Peyer's patch (tissue), 4 donors: ENCODE measurements around the gene JAM2.

ENCODE experiments used
- POLR2A ChIP-seq, 2 donors: fragments of 450-650 bp; IDR thresholded peaks; one replicate each; pipeline ENCODE4 v1.5.1; 2017; ENCODE audit warnings: antibody characterized with exemption in 2 of 2, mild to moderate bottlenecking in 2 of 2, moderate library complexity in 2 of 2
- TF ChIP-seq, protein P1 (sequence below), 6 experiments: fragments of 450-650 bp in 4 of 6; fragments of 200-600 bp in 2 of 6; sonication (generic) in 1 of 6; IDR thresholded peaks; one replicate each; pipeline ENCODE4 v1.5.1; 2017 to 2019; ENCODE audit warnings: antibody characterized with exemption in 6 of 6, mild to moderate bottlenecking in 3 of 6, moderate library complexity in 1 of 6

DNA sequence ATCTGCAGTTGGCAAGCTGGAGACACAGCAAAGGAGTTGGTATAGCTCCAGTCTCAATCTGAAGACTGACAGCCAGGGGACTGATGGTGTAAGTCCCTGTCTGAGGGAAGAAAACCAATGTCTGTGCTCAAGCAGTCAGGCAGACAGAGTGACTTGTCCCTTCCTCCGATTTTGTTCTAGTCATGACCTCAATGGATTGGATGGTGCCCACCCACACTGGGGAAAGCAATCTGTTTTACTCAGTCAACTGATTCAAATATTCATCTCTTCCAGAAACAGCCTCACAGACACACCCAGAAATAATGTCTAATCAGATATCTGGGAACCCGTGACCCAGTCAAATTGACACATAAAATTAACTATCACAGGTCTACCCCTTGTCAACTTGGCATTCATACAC, 19.9 kb upstream of the JAM2 start:
- TF ChIP-seq, protein P1, sequence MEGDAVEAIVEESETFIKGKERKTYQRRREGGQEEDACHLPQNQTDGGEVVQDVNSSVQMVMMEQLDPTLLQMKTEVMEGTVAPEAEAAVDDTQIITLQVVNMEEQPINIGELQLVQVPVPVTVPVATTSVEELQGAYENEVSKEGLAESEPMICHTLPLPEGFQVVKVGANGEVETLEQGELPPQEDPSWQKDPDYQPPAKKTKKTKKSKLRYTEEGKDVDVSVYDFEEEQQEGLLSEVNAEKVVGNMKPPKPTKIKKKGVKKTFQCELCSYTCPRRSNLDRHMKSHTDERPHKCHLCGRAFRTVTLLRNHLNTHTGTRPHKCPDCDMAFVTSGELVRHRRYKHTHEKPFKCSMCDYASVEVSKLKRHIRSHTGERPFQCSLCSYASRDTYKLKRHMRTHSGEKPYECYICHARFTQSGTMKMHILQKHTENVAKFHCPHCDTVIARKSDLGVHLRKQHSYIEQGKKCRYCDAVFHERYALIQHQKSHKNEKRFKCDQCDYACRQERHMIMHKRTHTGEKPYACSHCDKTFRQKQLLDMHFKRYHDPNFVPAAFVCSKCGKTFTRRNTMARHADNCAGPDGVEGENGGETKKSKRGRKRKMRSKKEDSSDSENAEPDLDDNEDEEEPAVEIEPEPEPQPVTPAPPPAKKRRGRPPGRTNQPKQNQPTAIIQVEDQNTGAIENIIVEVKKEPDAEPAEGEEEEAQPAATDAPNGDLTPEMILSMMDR (IDR thresholded peaks at IDR 0.05) = no peak
- TF ChIP-seq POLR2A (IDR thresholded peaks at IDR 0.05) = no peak
